ENCODE results near the gene KLHDC3. TPM values are rescaled to one million over a fixed set of nuclear protein-coding genes. Genes with fewer than 3 reads are reported as not detected.
A peak's percentile ranks its signal among the peaks of the same experiment; 100 is the strongest.

KLHDC3 gene
- total and polyA plus RNA-seq, 2 of the 13 experiments (the other 11 are each of a cell fraction or from before 2014, with no cell fraction given): 78.3 to 91.5 TPM

DNA sequence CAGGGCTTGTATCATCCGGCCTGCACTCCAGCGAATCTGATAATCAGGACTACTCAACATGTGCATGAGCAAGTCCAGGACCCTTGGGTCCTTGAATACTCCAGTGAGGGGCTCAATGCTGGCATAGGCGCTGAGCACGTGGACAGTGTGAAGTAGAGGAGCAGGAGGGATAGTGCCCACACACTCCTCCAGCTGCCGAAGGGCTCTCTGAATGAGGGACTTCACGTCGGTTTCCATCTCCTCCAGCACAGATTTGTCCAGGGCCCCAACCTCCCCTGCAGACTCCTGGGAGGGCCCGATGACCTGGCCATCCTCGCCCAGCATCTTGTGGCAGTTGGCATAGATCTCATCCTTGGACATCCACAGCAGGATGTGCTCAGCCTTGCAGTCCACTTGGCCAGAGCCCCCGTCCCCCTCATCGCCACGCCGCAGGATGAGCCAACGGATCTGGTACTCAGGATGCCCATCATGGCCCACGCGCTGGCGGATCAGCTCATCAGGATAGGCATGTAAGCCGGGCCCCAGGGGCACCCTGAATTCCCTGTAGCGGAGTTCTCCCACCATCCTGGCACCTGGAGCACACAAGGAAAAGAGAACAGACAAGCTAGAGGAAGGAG is 38.3 kb downstream of the KLHDC3 start:
- H3K79me2 ChIP-seq (ENCODE audit: insufficient read depth, low read length): peaks cover 31% of the 10 kb centered on the region
- peak overlapping the region; percentile 98 for H3K9ac ChIP-seq (ENCODE audit: insufficient read depth, low read depth, low read length)
- BruUV-seq (replicated peaks): TSS peak; percentile 42
- WGBS (ENCODE audit: low lambda C conversion rate): 96% methylated on average over 19 of the region's 19 CpGs
- in situ Hi-C loops (cut with HindIII; ENCODE audit: extremely low pct_ligation_motif_present, low pct_unique_long_range_greater_than_20kb) (no loop called here), intact Hi-C loops (cut with micrococcal nuclease; ENCODE audit: unreplicated experiment) (loop anchor here (5.0 kb wide), 1 partner anchor 40 kb away; the partner anchor contains the start of genes KLHDC3 and MEA1)
- H4K20me1 ChIP-seq (ENCODE audit: insufficient read depth, low read length): no peaks in the 10 kb centered on the region
- H3K4me2 ChIP-seq (ENCODE audit: low read depth, low read length): peak overlapping the region; percentile 91
- peaks cover 17 to 48% of the 10 kb centered on the region in 2 experiments for H3K36me3 ChIP-seq (replicated peaks in 1 of 2; ENCODE audit: control insufficient read depth in 1 of 2, insufficient read depth in 2 of 2, low read length in 2 of 2)
- H3K27me3 ChIP-seq (ENCODE audit: control insufficient read depth in 1 of 2, insufficient read depth in 2 of 2, low read length in 2 of 2): no peaks in the 10 kb centered on the region
- peak overlapping the region; percentile 75 to 96 (median 94); a peak in 5 of 6 replicates for H3K4me3 ChIP-seq (replicated peaks in 1 of 3; ENCODE audit: insufficient read depth in 1 of 3, low read depth in 2 of 3, low read length in 3 of 3)
- no peak overlapping the region for H2AFZ ChIP-seq (ENCODE audit: low read length)
- ChIA-PET CTCF (ENCODE audit: low intra/inter-chr PET ratio, low total read pairs) (no interaction called here), POLR2A (interaction anchor here (0.9 to 3.4 kb wide), 3 partner anchors 38 to 123 kb away, joined by 3 to 45 read pairs (median 16); partner anchors contain the start of genes CNPY3, KLHDC3 and MEA1)
- no peak for DNase-seq (ENCODE audit: low spot score)
- H3K27ac ChIP-seq (ENCODE audit: extremely low read length, insufficient read depth, low read length): peak overlapping the region; percentile 84
- no peaks in the 10 kb centered on the region for H3K9me3 ChIP-seq (ENCODE audit: low read length)
- peaks cover 37% of the 10 kb centered on the region for H3K4me1 ChIP-seq (ENCODE audit: insufficient read depth, low read length)
- ATAC-seq: no peak
- no peak for FAIRE-seq
- TF ChIP-seq CHD2 (IDR thresholded peaks at IDR 0.05; ENCODE audit: low read depth, low read length) (no peak), NCOA1 (CRISPR knock-in tag; IDR thresholded peaks at IDR 0.05) (0 out of 2 replicates have a peak, but pooled peaks have one; percentile 3), ZBTB14 (CRISPR knock-in tag; IDR thresholded peaks at IDR 0.05) (no peak), ZNF572 (CRISPR knock-in tag; IDR thresholded peaks at IDR 0.05) (0 out of 2 replicates have a peak, but pooled peaks have one; percentile 36), ZNF850 (CRISPR knock-in tag; conservative IDR thresholded peaks at IDR 0.05) (0 out of 2 replicates have a peak, but pooled peaks have one; percentile 1), ZNF614 (CRISPR knock-in tag; IDR thresholded peaks at IDR 0.05; ENCODE audit: borderline replicate concordance) (0 out of 2 replicates have a peak, but pooled peaks have one; percentile 13), TOPORS (CRISPR knock-in tag; IDR thresholded peaks at IDR 0.05) (0 out of 2 replicates have a peak, but pooled peaks have one; percentile 40), ZNF333 (CRISPR knock-in tag; IDR thresholded peaks at IDR 0.05; ENCODE audit: borderline replicate concordance) (peak; percentile 51; the same call in 1 of the 2 replicates), FOXA1 (IDR thresholded peaks at IDR 0.05) (0 out of 2 replicates have a peak, but pooled peaks have one; percentile 8), FOXA1 (CRISPR knock-in tag; IDR thresholded peaks at IDR 0.05) (no peak), ZNF317 (CRISPR knock-in tag; IDR thresholded peaks at IDR 0.05) (no peak)
- TF ChIP-seq, protein P1, sequence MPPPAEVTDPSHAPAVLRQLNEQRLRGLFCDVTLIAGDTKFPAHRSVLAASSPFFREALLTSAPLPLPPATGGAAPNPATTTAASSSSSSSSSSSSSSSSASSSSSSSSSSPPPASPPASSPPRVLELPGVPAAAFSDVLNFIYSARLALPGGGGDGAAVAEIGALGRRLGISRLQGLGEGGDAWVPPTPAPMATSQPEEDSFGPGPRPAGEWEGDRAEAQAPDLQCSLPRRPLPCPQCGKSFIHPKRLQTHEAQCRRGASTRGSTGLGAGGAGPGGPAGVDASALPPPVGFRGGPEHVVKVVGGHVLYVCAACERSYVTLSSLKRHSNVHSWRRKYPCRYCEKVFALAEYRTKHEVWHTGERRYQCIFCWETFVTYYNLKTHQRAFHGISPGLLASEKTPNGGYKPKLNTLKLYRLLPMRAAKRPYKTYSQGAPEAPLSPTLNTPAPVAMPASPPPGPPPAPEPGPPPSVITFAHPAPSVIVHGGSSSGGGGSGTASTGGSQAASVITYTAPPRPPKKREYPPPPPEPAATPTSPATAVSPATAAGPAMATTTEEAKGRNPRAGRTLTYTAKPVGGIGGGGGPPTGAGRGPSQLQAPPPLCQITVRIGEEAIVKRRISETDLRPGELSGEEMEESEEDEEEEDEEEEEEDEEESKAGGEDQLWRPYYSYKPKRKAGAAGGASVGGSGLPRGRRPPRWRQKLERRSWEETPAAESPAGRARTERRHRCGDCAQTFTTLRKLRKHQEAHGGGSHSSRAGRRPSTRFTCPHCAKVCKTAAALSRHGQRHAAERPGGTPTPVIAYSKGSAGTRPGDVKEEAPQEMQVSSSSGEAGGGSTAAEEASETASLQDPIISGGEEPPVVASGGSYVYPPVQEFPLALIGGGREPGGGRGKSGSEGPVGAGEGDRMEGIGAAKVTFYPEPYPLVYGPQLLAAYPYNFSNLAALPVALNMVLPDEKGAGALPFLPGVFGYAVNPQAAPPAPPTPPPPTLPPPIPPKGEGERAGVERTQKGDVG (CRISPR knock-in tag; IDR thresholded peaks at IDR 0.05; ENCODE audit: borderline replicate concordance): peak; percentile 86; the same call in 1 of the 2 replicates
- TF ChIP-seq, protein P2, sequence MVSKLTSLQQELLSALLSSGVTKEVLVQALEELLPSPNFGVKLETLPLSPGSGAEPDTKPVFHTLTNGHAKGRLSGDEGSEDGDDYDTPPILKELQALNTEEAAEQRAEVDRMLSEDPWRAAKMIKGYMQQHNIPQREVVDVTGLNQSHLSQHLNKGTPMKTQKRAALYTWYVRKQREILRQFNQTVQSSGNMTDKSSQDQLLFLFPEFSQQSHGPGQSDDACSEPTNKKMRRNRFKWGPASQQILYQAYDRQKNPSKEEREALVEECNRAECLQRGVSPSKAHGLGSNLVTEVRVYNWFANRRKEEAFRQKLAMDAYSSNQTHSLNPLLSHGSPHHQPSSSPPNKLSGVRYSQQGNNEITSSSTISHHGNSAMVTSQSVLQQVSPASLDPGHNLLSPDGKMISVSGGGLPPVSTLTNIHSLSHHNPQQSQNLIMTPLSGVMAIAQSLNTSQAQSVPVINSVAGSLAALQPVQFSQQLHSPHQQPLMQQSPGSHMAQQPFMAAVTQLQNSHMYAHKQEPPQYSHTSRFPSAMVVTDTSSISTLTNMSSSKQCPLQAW (CRISPR knock-in tag; IDR thresholded peaks at IDR 0.05): 0 out of 2 replicates have a peak, but pooled peaks have one; percentile 22
